Erythroblast (primary cell): Measurements from ENCODE around the gene CHTF18.

ENCODE experiments used
- DNase-seq, 2 experiments: peaks; one replicate each; lab custom pipeline; 2025; lab: John Stamatoyannopoulos, UW
- GATA1 ChIP-seq: IDR thresholded peaks from 2 replicates; pipeline ENCODE4 v1.6.1; 2011; ENCODE audit warnings: low read depth, mild to moderate bottlenecking, control low read depth, low read length, moderate library complexity
- POLR2A ChIP-seq: IDR thresholded peaks from 2 replicates; pipeline ENCODE4 v1.6.1; 2011; ENCODE audit warnings: mild to moderate bottlenecking, low read length

The CHTF18 gene

DNA sequence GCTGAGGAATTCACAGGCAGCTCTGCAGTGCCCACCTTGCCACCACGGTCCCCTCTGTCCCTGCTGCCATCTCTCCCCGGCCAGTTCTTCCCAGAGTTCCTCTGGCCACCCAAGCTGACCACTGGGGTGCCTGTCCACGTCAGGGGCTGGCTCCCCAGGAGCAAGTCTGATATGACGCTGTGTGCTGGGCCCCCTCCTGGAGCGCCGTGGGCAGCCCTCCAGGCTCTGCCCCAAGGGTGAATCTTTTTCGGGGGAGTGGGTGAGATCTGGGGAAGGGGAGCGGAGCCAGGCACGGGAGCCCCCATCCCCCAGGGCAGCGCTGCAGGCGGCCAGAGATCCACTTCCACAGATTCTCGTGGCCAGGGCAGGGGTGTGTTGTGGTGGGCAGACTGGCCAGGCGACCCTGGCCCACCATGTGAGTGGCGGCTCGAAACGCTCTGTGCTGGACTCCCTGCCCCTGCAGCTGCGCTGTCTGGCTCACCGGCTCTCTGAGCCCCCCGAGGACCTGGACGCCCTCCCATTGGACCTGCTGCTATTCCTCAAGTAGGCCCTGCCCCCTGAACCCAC, 24.2 kb upstream of the CHTF18 start:
- TF ChIP-seq POLR2A (no peak), GATA1 (no peak)
- no peak for DNase-seq

DNA sequence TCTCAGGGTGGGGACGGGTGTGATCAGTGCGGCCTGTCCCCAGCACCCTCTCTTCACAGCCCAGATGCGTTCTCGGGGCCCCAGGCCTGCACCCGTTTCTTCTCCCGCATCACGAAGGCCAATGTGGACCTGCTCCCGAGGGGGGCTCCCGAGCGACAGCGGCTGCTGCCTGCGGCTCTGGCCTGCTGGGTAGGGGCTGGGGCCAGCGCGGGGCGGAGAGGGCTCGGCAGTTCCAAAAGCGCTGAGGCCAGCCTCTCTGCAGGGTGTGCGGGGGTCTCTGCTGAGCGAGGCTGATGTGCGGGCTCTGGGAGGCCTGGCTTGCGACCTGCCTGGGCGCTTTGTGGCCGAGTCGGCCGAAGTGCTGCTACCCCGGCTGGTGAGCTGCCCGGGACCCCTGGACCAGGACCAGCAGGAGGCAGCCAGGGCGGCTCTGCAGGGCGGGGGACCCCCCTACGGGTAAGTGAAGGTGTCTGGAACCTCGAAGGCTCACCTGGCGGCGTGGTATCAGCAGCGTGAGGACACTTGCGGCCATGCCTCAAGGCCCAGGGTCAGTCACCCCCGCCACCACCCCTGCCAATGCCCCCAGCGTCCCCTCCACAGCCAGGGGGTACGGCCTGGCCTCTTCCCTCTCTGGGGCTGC, 23.5 kb upstream of the CHTF18 start:
- TF ChIP-seq GATA1: no peak
- no peak for TF ChIP-seq POLR2A
- no peak for DNase-seq

DNA sequence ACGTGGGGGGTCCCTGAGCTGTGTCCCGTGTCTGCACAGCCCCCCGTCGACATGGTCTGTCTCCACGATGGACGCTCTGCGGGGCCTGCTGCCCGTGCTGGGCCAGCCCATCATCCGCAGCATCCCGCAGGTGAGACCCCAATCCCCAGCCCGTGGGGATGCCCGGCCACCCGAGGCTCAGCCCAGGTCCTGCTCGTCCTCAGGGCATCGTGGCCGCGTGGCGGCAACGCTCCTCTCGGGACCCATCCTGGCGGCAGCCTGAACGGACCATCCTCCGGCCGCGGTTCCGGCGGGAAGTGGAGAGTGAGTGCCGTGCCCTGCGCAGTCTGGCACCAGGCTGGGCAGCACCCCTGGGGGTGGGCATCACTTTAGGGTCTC, 22.9 kb upstream of the CHTF18 start:
- DNase-seq: no peak
- TF ChIP-seq POLR2A: no peak
- TF ChIP-seq GATA1: no peak

DNA sequence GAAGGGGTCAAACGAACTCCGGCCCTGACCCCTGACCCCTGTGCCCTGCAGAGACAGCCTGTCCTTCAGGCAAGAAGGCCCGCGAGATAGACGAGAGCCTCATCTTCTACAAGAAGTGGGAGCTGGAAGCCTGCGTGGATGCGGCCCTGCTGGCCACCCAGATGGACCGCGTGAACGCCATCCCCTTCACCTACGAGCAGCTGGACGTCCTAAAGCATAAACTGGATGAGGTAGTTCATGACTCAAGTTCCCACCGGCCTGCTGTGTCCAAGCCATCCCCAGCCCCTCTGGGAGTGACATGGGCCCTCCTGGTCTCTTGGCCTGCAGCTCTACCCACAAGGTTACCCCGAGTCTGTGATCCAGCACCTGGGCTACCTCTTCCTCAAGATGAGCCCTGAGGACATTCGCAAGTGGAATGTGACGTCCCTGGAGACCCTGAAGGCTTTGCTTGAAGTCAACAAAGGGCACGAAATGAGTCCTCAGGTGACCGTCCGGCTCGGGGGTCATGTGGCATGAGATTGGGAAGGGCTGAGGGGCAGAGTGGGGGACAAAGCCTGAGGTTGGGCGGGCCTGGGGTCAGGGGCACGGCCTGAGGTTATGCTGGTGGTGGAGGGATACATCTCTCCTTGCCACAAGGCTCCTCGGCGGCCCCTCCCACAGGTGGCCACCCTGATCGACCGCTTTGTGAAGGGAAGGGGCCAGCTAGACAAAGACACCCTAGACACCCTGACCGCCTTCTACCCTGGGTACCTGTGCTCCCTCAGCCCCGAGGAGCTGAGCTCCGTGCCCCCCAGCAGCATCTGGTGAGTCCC, 22.2 kb upstream of the CHTF18 start:
- no peak for DNase-seq
- TF ChIP-seq POLR2A: no peak
- TF ChIP-seq GATA1: no peak

DNA sequence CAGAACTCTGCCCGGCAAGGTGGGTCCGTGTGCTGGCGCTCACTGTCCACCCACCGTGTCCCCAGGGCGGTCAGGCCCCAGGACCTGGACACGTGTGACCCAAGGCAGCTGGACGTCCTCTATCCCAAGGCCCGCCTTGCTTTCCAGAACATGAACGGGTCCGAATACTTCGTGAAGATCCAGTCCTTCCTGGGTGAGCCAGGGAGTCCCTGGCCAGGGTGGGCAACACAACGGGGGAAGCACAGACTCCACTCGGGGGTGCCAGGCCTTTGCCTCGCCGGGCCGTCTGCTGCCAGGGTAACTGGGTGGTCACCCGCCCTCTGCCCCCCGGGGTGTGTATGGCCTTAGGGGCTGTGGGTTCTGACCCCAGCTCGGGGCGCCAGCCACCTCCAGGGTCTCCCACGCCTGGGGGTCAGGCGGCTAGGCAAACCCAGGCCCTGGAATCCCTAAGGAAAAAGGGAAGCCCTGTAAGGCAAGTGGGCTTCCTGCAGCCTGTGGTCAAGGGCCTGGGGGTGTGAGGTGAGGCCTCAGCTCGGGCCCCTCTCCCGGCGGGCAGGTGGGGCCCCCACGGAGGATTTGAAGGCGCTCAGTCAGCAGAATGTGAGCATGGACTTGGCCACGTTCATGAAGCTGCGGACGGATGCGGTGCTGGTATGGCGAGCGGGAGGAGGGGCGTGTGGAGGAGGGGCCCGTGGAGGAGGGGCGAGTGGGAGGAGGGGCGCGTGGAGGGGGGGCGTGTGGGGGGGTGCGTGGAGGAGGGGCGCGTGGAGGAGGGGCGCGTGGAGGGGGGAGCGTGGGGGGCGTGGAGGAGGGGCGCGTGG, 21.4 kb upstream of the CHTF18 start:
- no peak for DNase-seq
- TF ChIP-seq POLR2A (no peak), GATA1 (no peak)

DNA sequence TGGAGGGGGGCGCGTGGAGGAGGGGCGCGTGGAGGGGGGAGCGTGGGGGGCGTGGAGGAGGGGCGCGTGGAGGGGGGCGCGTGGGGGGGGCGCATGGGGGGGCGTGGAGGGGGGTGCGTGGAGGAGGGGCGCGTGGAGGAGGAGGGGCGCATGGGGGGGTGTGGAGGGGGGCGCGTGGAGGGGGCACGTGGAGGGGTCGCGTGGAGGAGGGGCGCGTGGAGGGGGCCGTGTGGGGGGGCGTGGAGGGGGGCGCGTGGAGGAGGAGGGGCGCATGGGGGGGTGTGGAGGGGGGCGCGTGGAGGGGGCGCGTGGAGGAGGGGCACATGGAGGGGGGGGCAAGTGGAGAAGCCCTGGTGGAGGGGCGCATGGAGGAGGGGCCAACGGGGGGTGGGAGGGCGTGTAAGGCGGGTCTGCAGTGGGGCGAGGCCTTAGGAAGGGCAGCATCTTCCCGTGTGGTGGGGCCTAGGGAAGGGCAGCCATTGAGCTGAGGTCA, 20.6 kb upstream of the CHTF18 start:
- no peak for DNase-seq
- TF ChIP-seq GATA1: no peak
- no peak for TF ChIP-seq POLR2A

DNA sequence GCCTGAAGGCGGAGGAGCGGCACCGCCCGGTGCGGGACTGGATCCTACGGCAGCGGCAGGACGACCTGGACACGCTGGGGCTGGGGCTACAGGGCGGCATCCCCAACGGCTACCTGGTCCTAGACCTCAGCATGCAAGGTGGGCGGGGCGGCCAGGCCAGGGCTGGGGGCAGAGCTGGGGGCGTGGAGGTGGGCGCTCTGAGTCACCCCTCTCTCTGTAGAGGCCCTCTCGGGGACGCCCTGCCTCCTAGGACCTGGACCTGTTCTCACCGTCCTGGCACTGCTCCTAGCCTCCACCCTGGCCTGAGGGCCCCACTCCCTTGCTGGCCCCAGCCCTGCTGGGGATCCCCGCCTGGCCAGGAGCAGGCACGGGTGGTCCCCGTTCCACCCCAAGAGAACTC, 20.0 kb upstream of the CHTF18 start:
- TF ChIP-seq POLR2A (no peak), GATA1 (no peak)
- DNase-seq: no peak

DNA sequence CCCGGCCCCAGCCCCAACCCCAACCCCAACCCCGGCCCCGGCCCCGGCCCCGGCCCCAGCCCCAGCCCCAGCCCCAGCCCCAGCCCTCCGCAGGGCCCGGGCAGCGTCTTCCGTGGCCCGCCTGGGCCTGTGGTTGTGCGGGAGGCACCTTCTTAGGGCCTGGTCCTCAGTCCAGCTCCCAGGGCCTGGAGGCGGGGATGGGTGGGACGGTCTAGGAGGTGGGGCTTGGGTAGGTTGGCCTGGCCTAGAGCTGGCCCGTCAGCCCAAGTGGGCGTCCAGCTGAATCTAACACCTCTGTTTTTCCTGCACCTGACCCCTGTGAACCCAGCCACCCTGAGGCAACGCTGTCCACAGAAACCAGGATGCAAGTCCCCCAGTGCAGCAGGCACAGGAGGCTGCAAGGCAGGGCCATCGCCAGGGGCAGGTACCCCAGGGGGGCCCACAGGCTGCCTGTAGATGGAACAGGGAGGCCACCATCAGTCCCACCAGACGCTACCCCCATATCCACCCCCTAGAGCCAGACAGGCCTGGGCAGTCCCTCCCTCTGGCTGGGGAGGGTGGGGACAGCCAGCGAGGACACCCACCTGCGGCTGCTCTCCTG, 19.1 kb upstream of the CHTF18 start:
- TF ChIP-seq GATA1: no peak
- no peak for TF ChIP-seq POLR2A
- no peak for DNase-seq

DNA sequence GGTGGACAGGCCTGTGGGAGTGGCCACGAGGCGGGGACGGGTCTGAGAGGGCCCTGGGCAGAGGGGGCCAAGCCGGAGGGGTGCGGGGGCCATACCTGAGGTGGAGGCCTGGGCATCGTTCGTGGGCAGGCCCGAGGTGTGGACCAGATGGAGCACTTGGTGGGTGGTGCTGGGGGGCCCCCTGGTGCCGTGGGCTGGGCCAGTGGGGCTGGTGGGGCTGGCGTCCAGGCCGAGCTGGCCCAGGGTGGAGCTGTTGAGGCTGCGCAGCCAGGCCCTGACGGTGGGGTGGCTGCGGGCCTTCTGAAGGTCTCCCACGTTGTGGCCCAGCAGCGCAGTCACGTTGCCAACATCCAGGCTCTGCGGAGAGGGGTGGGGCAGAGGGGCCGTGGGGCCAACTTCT, 18.5 kb upstream of the CHTF18 start:
- TF ChIP-seq GATA1 (no peak), POLR2A (no peak)
- DNase-seq: no peak

DNA sequence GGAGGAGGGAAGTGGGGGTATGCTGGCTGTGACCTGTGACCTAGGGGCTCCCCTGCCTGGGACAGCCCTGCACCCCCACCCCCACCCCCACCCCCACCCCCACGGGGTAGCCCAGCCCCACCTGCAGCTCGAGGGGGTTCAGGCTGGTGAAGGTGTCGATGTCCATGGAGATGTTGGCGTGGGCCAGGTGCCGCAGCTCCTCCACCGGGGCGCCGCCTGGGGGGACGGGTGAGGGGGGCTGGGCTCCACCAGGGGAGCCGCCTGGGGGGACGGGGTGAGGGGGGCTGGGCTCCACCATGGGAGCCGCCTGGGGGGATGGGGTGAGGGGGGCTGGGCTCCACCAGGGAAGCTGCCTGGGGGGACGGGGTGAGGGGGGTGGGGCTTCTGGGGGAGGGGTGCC, 18.0 kb upstream of the CHTF18 start:
- DNase-seq: no peak
- TF ChIP-seq POLR2A: no peak
- no peak for TF ChIP-seq GATA1

DNA sequence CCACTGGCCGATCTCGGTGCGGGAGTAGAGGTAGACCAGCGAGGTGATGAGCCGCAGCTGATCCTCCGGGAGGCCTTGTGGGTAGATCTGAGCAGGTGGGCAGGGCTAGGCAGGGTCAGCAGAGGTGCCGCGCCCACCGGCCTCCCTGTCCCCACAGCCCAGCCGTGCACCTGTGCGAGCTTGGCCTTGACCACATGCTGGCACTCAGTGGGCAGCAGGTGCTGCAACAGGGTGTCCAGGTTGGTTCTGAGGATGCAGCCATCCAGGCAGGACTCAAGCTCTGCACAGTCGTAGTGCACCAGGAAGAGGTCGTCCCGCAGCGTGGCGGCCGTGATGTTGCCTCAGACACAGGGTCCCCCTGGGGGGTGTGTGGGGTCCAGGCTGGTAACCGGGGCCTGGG, 15.5 kb upstream of the CHTF18 start:
- TF ChIP-seq POLR2A (no peak), GATA1 (no peak)
- DNase-seq: no peak

DNA sequence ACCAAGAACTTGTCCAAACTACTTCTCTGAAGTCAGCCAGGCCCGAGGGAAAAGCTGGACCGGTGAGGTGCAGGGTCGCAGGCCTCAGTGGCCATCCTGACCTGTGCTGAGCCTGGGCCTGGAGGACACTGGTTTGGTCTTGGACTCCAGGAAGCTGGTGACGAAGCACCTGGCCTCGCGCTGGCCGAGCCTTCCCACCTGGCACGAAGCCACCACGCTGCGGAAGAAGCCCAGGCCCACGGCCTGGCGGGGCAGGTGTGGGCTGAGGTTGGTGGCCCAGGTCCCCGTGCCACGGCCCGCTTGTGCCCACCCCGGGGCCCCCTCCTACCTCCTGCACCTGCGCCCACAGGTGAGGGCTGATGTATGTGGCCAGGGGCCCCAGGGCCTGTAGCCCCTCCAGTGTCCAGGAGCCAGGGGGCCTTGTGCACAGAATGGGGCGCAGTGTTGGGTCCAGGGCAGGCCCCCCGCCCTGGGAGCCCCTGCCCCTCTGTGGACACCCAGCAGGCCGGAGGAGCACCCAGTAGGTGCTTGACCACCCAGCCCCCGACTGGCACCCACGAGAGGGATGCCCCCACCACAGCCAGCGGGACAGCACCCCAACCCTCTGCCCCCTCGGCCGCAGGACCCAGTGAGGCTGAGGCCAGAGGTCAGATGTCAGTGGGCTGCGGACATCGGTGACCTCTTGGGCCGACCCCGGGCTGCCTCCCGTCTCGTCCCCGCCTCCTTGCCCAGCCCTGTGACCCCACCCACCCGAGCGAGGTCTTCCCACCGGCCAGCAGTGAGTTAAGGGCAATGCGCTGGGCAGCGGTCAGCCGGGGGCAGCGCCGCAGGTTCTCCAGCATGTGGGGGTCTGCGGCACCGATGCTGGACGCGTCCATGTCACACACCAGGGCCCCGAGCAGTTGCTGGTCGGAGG, 14.1 kb upstream of the CHTF18 start:
- no peak for DNase-seq
- no peak for TF ChIP-seq POLR2A
- no peak for TF ChIP-seq GATA1
